GM21619 (cell line): Measurements from ENCODE around the gene NANOG.
"Not testable (repeated sequence)": the region's sequence is repeated elsewhere in the genome, so short reads cannot be mapped to it uniquely, and the experiment has no call there.

Experiments
- ATAC-seq: cut with Tn5 transposase; IDR thresholded peaks from one replicate; pipeline ENCODE4 v1.9.1; 2021; ENCODE audit not compliant: unreplicated experiment

The NANOG gene

DNA sequence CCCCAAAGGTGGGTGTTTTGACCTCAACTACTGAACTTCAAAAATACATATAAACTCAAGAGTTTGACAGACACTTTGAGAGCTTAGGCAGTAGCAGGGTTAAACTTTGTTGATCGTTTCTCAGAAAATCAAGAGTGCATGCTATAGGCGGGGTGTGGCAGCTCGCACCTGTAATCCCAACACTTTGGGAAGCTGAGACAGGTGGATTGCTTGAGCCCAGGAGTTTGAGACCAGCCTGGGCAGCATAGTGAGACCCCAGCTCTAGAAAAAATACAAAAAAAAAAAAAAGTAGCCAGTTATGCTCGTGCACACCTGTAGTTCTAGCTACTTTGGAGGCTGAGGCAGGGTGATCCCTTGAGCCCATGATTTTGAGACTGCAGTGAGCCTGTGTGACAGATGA, 12.3 kb downstream of the NANOG start:
- ATAC-seq = no peak

GRCh38 chr12:7806319-7806718, 17.1 kb downstream of the NANOG start:
- not testable (repeated sequence) for ATAC-seq

DNA sequence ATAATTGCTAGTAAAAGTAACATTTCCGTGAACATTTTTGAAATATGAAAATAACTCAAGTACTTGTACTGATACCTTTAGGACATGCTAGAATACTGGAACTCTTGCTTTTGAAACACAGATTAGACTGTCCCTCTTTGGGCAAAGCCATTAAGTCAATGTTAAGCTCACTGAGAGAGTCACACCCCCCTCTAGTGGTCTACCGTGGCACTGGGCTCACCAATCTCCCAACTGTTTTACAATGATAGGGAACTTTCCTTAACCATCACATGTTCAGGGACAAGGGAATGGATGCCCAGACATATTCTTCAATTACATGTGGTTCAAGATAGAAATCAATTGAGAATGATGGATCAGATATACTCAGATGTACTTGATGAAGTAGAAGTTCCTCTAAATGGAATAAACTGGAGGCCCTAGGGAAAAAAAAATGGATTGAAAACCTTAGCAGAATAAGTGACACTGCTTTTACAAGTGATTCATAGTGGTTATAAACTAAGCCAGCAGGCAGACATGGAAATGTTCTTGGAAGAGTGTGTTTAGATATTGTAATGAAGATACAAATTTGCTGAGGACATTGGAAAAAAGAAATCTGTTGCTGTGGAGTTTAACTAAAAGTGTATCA, 17.8 kb downstream of the NANOG start:
- no peak for ATAC-seq

- not testable (repeated sequence) for ATAC-seq
These were observed 36.6 kb downstream of the NANOG start for GRCh38 chr12:7825754-7826153.

DNA sequence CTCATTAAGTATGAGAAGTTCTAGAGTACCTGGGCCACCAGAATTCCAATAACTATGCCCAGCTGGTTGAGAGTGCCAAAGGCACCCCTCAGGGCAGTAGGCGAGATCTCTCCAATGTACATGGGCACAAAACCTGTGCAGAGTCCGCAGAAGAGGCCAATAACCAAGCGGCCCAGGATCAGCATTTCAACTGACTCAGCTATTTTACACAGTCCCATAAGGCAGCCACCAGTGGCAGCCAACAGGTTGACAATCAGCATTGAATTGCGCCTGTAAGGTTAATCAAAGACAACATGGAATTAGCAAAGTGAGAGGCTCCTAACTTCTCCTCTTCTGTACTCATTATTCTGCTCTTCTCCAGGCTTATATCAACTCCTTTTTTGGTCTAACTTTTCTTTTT, 40.5 kb downstream of the NANOG start:
- ATAC-seq = not testable (repeated sequence)

DNA sequence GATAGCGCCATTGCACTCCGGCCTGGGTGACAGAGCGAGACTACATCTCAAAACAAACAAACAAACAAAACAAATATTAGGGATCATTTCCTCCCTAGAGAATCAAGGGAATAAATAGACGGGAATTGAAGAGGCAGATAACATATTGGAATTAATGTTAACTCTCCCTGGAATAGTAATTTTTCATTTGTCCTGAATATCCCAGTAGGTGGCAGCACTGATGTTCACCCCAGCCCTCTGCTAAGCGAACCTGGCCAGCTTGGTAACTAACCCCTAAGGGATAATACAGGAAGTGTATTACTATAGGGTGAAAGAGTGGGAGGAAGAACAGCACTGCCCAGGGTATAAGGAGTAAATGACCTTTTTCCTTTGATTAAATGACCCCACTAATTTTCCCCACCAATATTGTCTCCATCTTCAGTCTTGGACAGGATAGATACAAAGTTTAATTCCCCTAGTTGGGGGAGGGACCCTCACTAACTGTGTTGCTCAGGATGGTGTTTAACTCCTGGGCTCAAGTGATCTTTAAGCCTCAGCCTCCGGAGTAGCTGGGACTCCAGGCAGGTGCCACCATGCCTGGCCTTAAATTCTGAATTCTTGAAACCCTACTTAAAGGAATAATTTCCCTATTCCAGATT, 43.0 kb downstream of the NANOG start:
- ATAC-seq = no peak

- ATAC-seq = not testable (repeated sequence)
These were observed 44.0 kb downstream of the NANOG start for GRCh38 chr12:7833201-7833600.

- ATAC-seq = no peak
These were observed 44.6 kb downstream of the NANOG start for GRCh38 chr12:7833831-7834230.

GRCh38 chr12:7834701-7835100, 45.5 kb downstream of the NANOG start:
- ATAC-seq = no peak

DNA sequence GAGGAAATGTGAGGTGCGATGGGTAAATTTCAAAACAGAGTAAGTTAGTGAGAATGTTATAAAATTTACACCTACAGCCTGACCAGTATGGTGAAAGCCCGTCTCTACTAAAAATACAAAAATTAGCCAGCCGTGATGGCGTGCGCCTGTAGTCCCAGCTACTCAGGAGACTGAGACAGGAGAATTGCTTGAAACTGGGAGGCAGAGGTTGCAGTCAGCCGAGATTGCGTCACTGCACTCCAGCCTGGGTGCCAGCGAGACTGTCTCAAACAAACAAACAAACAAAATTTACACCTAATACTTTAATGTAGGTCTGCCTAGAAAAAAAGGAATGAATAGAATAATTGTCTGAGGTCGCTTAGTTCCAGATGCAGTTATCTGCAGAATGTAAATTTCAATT, 45.9 kb downstream of the NANOG start:
- no peak for ATAC-seq

GRCh38 chr12:7835766-7836165, 46.6 kb downstream of the NANOG start:
- no peak for ATAC-seq

- no peak for ATAC-seq
These were observed 48.2 kb downstream of the NANOG start for GRCh38 chr12:7837366-7837765.

DNA sequence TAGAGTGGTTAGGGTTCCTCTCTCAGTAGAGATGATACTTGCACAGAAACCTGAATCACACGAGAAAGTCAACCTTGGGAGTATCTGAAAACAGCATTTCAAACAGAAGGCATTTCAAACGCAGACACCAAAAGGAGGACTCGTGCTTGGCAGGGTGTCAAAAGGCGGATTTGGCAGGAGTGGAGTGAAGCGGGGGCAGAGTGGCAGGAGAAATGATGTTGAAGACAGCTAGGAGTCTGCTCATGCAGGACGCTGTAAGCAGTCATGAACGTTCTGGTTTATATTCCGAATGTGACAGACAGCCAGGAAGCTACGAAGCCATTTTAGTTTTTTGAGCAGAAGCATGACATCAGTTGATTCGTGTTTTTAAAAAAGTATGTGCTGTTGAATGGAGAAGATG, 50.0 kb downstream of the NANOG start:
- ATAC-seq = not testable (repeated sequence)

- not testable (repeated sequence) for ATAC-seq
These were observed 50.6 kb downstream of the NANOG start for GRCh38 chr12:7839848-7840247.

- ATAC-seq = not testable (repeated sequence)
These were observed 53.2 kb downstream of the NANOG start for GRCh38 chr12:7842444-7842843.

DNA sequence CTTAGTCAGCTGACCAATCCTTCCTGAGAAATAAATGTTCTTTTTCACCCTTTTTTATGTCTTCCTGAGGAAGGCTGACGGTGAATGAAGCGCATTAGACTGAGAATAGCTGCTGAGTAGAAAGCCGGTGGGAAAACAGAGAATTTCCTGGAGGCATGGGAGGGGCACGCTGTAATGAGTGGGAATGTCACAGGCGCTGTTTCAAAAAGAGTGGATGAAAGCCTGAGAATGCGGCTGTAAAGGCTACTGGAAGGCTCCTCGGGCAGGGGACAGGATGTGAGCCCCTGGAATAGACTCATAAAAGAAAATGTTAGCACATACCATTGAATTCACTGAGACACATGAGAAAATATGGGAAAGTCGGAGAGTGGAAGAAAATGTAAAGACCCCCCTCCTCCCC, 53.9 kb downstream of the NANOG start:
- not testable (repeated sequence) for ATAC-seq

DNA sequence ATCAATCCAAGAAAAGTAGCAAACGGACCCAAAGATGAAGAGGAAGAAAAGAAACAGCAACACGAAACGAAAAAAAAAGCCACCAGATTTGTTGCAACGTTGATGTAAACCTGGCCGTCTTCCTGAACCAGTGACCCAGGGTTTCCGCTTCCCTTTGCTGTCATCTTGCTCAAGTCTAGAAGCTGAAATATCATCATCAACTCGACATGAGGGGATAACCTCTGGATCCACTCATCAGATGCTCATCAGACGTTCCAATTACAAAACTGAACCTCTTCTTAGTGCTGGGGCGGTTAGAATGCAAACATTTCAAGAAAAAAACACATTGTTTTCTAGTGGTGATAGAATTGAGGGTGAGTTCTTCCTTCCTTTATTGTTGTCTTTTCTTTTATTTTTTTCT, 54.4 kb downstream of the NANOG start:
- ATAC-seq = not testable (repeated sequence)

- no peak for ATAC-seq
These were observed 54.9 kb downstream of the NANOG start for GRCh38 chr12:7844116-7844515.

GRCh38 chr12:7847226-7848097, 58.3 kb downstream of the NANOG start:
- peak; percentile 48 for ATAC-seq

DNA sequence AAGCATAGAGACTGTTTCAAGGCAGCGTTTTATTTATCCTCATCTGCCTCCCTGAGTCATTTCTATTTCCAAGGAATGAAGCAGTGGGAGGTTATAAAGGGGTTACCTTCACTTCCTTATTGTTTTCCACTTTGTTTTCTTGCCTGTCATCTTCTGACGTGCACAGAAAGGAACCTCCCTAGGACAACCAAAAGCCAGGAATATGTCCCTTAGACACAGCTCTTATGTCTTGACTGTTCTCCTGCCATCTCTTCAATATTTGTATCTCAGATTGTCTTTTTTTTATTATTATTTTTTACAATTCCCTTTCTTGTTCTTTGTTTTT, 58.9 kb downstream of the NANOG start:
- not testable (repeated sequence) for ATAC-seq
